ENCODE results near the gene CLDN8.

Gene CLDN8

GRCh38 chr21:30216041-30216723 is at the start of gene CLDN8:
CLDN8 (minus strand) TSS chr21:30216097; CDS start chr21:30215925, 172 bp downstream.
- Histone ChIP-seq H3K4me3 (no peak within 1 kb of the TSS), H3K36me3 (no peaks in the 10 kb centered on the region), H3K27me3 (no peaks in the 10 kb centered on the region), H3K27ac (no peak within 1 kb of the TSS), H3K9me3 (no peaks in the 10 kb centered on the region), H3K4me1 (no peaks in the 10 kb centered on the region)
- DNase-seq: no peak
- intact Hi-C loops (cut with DNase I; ENCODE audit: low total_unique reads): no loop called here
- TF ChIP-seq CTCF (IDR thresholded peaks at IDR 0.05): no peak

- no peak overlapping the region for H3K4me3 ChIP-seq
- no peak for DNase-seq
- no peaks in the 10 kb centered on the region for H3K4me1 ChIP-seq
- no peaks in the 10 kb centered on the region for H3K9me3 ChIP-seq
- H3K27ac ChIP-seq: no peak overlapping the region
- TF ChIP-seq CTCF (IDR thresholded peaks at IDR 0.05): no peak
- H3K27me3 ChIP-seq: no peaks in the 10 kb centered on the region
- intact Hi-C loops (cut with DNase I; ENCODE audit: low total_unique reads): no loop called here
- H3K36me3 ChIP-seq: no peaks in the 10 kb centered on the region
These were observed 41.9 kb upstream of the CLDN8 start for GRCh38 chr21:30257773-30258172.

- Histone ChIP-seq H3K9me3 (peaks cover 0 to 7% (median 0%) of the 10 kb centered on the region in 3 donors), H3K36me3 (no peaks in the 10 kb centered on the region), H3K27ac (no peak overlapping the region), H3K27me3 (no peaks in the 10 kb centered on the region), H3K4me3 (no peak overlapping the region), H3K4me1 (no peaks in the 10 kb centered on the region)
- no peak for TF ChIP-seq CTCF (IDR thresholded peaks at IDR 0.05)
- intact Hi-C loops (cut with DNase I; ENCODE audit: low total_unique reads): no loop called here
- no peak for DNase-seq
These were observed 40.2 kb upstream of the CLDN8 start for GRCh38 chr21:30256100-30256499.

GRCh38 chr21:30255679-30256078 is 39.8 kb upstream of the CLDN8 start:
- H3K27ac ChIP-seq: no peak overlapping the region

GRCh38 chr21:30251781-30252180 is 35.9 kb upstream of the CLDN8 start:
- Histone ChIP-seq H3K36me3 (no peaks in the 10 kb centered on the region), H3K4me3 (no peak overlapping the region), H3K9me3 (peaks cover 0 to 7% (median 0%) of the 10 kb centered on the region in 3 donors), H3K4me1 (no peaks in the 10 kb centered on the region), H3K27ac (no peak overlapping the region), H3K27me3 (no peaks in the 10 kb centered on the region)
- no peak for TF ChIP-seq CTCF (IDR thresholded peaks at IDR 0.05)
- no peak for DNase-seq
- intact Hi-C loops (cut with DNase I; ENCODE audit: low total_unique reads): no loop called here

More at GRCh38 chr21:30255679-30256078, 39.8 kb upstream of the CLDN8 start:
- intact Hi-C loops (cut with DNase I; ENCODE audit: low total_unique reads): no loop called here
- Histone ChIP-seq H3K9me3 (peaks cover 0 to 7% (median 0%) of the 10 kb centered on the region in 3 donors), H3K27me3 (no peaks in the 10 kb centered on the region), H3K4me3 (no peak overlapping the region), H3K4me1 (no peaks in the 10 kb centered on the region), H3K36me3 (no peaks in the 10 kb centered on the region)
- TF ChIP-seq CTCF (IDR thresholded peaks at IDR 0.05): no peak
- DNase-seq: no peak
